ENCODE measurements around the gene PCTP.

GRCh38 chr17:55749985-55750384 lies 866 bp upstream of the PCTP start:
- TF ChIP-seq, protein P1, sequence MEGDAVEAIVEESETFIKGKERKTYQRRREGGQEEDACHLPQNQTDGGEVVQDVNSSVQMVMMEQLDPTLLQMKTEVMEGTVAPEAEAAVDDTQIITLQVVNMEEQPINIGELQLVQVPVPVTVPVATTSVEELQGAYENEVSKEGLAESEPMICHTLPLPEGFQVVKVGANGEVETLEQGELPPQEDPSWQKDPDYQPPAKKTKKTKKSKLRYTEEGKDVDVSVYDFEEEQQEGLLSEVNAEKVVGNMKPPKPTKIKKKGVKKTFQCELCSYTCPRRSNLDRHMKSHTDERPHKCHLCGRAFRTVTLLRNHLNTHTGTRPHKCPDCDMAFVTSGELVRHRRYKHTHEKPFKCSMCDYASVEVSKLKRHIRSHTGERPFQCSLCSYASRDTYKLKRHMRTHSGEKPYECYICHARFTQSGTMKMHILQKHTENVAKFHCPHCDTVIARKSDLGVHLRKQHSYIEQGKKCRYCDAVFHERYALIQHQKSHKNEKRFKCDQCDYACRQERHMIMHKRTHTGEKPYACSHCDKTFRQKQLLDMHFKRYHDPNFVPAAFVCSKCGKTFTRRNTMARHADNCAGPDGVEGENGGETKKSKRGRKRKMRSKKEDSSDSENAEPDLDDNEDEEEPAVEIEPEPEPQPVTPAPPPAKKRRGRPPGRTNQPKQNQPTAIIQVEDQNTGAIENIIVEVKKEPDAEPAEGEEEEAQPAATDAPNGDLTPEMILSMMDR (IDR thresholded peaks at IDR 0.05), result no peak
- TF ChIP-seq POLR2A (IDR thresholded peaks at IDR 0.05), result no peak

Data from testis (tissue), 2 donors.